ENCODE measurements around the gene WDR90. TPM values are rescaled to one million over a fixed set of nuclear protein-coding genes. Genes with fewer than 3 reads are reported as not detected.

Gene WDR90
- polyA plus RNA-seq, 1 donor (not counting 4 experiments of a cell fraction or from before 2014, with no cell fraction given) = 5.9 TPM

DNA sequence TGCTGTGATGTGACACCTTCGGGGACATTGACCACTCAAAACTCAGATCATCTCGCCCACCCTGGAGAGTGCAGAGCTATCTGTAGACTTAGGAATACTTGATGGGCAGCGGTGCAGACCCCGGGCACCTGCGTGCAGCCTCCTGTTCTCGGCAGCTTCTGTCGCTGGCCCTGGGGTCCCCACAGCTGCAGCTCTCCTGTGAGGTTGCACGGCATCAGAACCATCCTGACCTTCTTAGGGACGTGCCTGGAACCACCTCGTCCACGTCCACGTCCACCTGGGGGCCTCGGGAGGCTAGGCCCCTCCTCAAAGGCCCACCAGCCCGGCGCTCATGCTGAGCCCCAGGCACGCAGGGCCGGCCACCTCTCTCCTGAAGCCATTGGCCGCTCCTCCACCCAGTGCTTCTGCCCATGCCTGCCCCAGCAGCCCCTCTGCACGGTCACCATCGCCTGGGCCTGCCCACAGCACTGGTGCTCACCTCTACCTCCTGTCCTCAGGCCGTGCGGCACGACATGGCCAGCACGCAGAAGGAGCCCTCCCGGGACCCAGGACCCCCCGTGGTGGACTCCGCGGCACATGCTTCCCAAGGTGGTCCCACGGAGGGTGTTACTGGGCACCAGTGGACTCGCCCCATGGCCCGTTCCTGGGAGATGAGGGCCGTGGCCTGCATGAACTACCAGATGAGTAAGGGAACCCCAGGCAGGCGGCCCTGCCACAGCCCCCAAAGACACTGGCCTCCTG lies 20.7 kb upstream of the WDR90 start:
- H3K4me2 ChIP-seq (ENCODE audit: control insufficient read depth, extremely low read depth, insufficient read depth, low read depth, low read length) = no peak overlapping the region
- H3K4me1 ChIP-seq (ENCODE audit: control insufficient read depth, extremely low read depth, insufficient read depth, low read length) = peaks cover 12% of the 10 kb centered on the region
- H2AFZ ChIP-seq (ENCODE audit: control insufficient read depth, low read length) = no peak overlapping the region
- no peak overlapping the region for H3K4me3 ChIP-seq (ENCODE audit: control insufficient read depth in 2 of 3, extremely low read depth in 1 of 3, insufficient read depth in 2 of 3, low read depth in 1 of 3, low read length in 3 of 3)
- FAIRE-seq = no peak
- H3K36me3 ChIP-seq (ENCODE audit: control insufficient read depth in 2 of 2, extremely low read depth in 1 of 2, insufficient read depth in 2 of 2, low read length in 2 of 2) = peaks cover 3 to 6% of the 10 kb centered on the region in 2 experiments
- no peak overlapping the region for H3K9ac ChIP-seq (ENCODE audit: control insufficient read depth, extremely low read depth, insufficient read depth, low read length)
- no peak for DNase-seq (ENCODE audit: low read depth, low spot score)
- H3K9me3 ChIP-seq (ENCODE audit: control insufficient read depth, low read depth, low read length) = no peaks in the 10 kb centered on the region
- H3K27ac ChIP-seq (ENCODE audit: control insufficient read depth, insufficient read depth, low read length) = no peak overlapping the region
- TF ChIP-seq EZH2 (IDR thresholded peaks at IDR 0.05; ENCODE audit: low read length) = no peak
- TF ChIP-seq CTCF (optimal IDR thresholded peaks at IDR 0.05 in 1 of 3, IDR thresholded peaks at IDR 0.05 in 1 of 3, conservative IDR thresholded peaks at IDR 0.05 in 1 of 3; ENCODE audit: extremely low read depth in 1 of 3, insufficient read depth in 2 of 3, low read length in 3 of 3) = no peak
- H3K79me2 ChIP-seq (ENCODE audit: control insufficient read depth, insufficient read depth, low read length) = no peaks in the 10 kb centered on the region
- no peaks in the 10 kb centered on the region for H4K20me1 ChIP-seq (ENCODE audit: control insufficient read depth, extremely low read depth, insufficient read depth, low read length)
- dilution Hi-C loops (cut with MboI; ENCODE audit: extremely low pct_ligation_motif_present, low sequenced_read_pairs) = no loop called here
- no peaks in the 10 kb centered on the region for H3K9me1 ChIP-seq (ENCODE audit: control insufficient read depth, extremely low read depth, insufficient read depth, low read length)
- no peaks in the 10 kb centered on the region for H3K27me3 ChIP-seq (ENCODE audit: control insufficient read depth, extremely low read depth, insufficient read depth, low read length)

DNA sequence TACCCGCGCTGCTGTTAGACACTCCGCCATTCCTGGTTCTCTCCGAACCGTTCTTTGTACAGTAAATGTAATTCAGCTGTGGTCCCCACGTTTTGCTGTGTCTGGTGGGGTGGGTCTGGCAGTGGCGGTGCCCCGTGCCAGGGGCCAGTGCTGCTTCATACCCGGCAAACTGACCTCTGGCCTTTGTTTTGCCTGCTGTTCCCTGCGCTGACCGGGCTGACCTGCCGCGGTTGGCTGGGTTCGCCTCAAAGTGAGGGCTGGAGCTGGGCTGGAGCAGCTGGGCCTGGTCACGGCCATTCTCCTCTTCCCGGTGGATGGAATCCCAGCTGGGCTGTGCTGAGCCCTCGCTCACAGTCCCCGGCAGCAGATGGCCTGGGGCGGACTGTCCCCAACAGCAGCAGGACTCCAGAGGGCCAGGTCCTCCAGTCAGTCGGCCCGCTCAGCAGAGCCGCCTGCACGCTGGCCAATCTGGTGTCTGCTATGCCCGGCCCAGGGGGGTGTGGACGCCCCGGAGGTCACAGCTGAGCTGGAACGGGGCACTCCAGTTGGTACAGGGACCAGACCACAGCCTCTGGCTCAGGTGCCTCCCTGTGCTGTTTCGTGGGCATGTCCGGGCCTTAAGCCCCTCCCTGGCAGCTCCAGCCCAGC lies 19.9 kb upstream of the WDR90 start:
- Histone ChIP-seq H3K4me1 (ENCODE audit: control insufficient read depth, extremely low read depth, insufficient read depth, low read length) (peaks cover 12% of the 10 kb centered on the region), H4K20me1 (ENCODE audit: control insufficient read depth, extremely low read depth, insufficient read depth, low read length) (no peaks in the 10 kb centered on the region), H3K27me3 (ENCODE audit: control insufficient read depth, extremely low read depth, insufficient read depth, low read length) (no peaks in the 10 kb centered on the region), H3K9me1 (ENCODE audit: control insufficient read depth, extremely low read depth, insufficient read depth, low read length) (no peaks in the 10 kb centered on the region), H3K9me3 (ENCODE audit: control insufficient read depth, low read depth, low read length) (no peaks in the 10 kb centered on the region), H3K4me2 (ENCODE audit: control insufficient read depth, extremely low read depth, insufficient read depth, low read depth, low read length) (no peak overlapping the region), H3K27ac (ENCODE audit: control insufficient read depth, insufficient read depth, low read length) (no peak overlapping the region), H3K36me3 (ENCODE audit: control insufficient read depth in 2 of 2, extremely low read depth in 1 of 2, insufficient read depth in 2 of 2, low read length in 2 of 2) (peaks cover 4 to 13% of the 10 kb centered on the region in 2 experiments), H2AFZ (ENCODE audit: control insufficient read depth, low read length) (no peak overlapping the region), H3K9ac (ENCODE audit: control insufficient read depth, extremely low read depth, insufficient read depth, low read length) (no peak overlapping the region), H3K4me3 (ENCODE audit: control insufficient read depth in 2 of 3, extremely low read depth in 1 of 3, insufficient read depth in 2 of 3, low read depth in 1 of 3, low read length in 3 of 3) (no peak overlapping the region), H3K79me2 (ENCODE audit: control insufficient read depth, insufficient read depth, low read length) (no peaks in the 10 kb centered on the region)
- TF ChIP-seq CTCF (optimal IDR thresholded peaks at IDR 0.05 in 1 of 3, IDR thresholded peaks at IDR 0.05 in 1 of 3, conservative IDR thresholded peaks at IDR 0.05 in 1 of 3; ENCODE audit: extremely low read depth in 1 of 3, insufficient read depth in 2 of 3, low read length in 3 of 3) (no peak), EZH2 (IDR thresholded peaks at IDR 0.05; ENCODE audit: low read length) (no peak)
- no peak for DNase-seq (ENCODE audit: low read depth, low spot score)
- no peak for FAIRE-seq
- dilution Hi-C loops (cut with MboI; ENCODE audit: extremely low pct_ligation_motif_present, low sequenced_read_pairs) = no loop called here

All from keratinocyte (primary cell).